ENCODE data around the gene SKAP2. TPM values are rescaled to one million over a fixed set of nuclear protein-coding genes. Genes with fewer than 3 reads are reported as not detected.

Gene SKAP2
- total and polyA plus RNA-seq, 2 donors (not counting 1 experiment from before 2014, with no cell fraction given), result 17.5 to 25.9 TPM

DNA sequence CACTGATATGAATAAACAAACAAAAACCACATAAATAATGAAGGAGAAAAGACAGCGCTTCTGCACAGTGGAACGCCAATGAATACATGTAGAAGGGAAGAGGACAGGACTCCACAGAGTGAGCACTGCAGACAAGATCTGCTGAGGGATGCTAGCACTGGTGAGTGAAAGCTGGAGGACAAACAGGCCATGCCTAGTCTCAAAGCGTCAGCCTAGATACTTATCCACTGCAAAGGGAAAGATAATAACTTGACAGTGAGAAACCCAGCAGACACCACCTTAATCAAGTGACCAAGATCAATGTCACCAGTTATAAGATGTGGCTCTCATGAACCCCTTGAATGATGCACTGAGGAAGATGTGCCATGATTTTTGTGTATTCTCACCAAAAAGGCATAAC, 227.6 kb downstream of the SKAP2 start:
- Histone ChIP-seq H3K27me3 (ENCODE audit: control insufficient read depth, insufficient read depth, low read length) (no peaks in the 10 kb centered on the region), H3K4me3 (replicated peaks in 1 of 4; ENCODE audit: control extremely low read depth in 1 of 4, insufficient read depth in 1 of 4, low read depth in 3 of 4, low read length in 4 of 4) (no peak overlapping the region), H3K36me3 (ENCODE audit: control insufficient read depth, insufficient read depth, low read length) (no peaks in the 10 kb centered on the region), H3K79me2 (ENCODE audit: control insufficient read depth, insufficient read depth, low read length) (no peaks in the 10 kb centered on the region), H4K20me1 (ENCODE audit: control insufficient read depth, extremely low read depth, insufficient read depth, low read length) (no peaks in the 10 kb centered on the region), H3K4me1 (ENCODE audit: control insufficient read depth, extremely low read depth, insufficient read depth, low read length) (no peaks in the 10 kb centered on the region), H3K4me2 (ENCODE audit: extremely low read depth, insufficient read depth, low read length) (no peak overlapping the region), H3K27ac (ENCODE audit: insufficient read depth, low read length) (no peak overlapping the region), H3K9me3 (ENCODE audit: control insufficient read depth, insufficient read depth, low read depth, low read length) (no peaks in the 10 kb centered on the region), H3K9ac (ENCODE audit: insufficient read depth, low read length) (no peak overlapping the region), H2AFZ (ENCODE audit: low read length) (no peak overlapping the region)
- no peak for DNase-seq (ENCODE audit: low read depth in 2 of 2)
- TF ChIP-seq, protein P1, sequence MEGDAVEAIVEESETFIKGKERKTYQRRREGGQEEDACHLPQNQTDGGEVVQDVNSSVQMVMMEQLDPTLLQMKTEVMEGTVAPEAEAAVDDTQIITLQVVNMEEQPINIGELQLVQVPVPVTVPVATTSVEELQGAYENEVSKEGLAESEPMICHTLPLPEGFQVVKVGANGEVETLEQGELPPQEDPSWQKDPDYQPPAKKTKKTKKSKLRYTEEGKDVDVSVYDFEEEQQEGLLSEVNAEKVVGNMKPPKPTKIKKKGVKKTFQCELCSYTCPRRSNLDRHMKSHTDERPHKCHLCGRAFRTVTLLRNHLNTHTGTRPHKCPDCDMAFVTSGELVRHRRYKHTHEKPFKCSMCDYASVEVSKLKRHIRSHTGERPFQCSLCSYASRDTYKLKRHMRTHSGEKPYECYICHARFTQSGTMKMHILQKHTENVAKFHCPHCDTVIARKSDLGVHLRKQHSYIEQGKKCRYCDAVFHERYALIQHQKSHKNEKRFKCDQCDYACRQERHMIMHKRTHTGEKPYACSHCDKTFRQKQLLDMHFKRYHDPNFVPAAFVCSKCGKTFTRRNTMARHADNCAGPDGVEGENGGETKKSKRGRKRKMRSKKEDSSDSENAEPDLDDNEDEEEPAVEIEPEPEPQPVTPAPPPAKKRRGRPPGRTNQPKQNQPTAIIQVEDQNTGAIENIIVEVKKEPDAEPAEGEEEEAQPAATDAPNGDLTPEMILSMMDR (conservative IDR thresholded peaks at IDR 0.05 in 1 of 2, IDR thresholded peaks at IDR 0.05 in 1 of 2; ENCODE audit: low read depth in 1 of 2, low read length in 2 of 2), result no peak
- no peak for TF ChIP-seq EZH2 (IDR thresholded peaks at IDR 0.05; ENCODE audit: low read length, missing control alignments)

DNA sequence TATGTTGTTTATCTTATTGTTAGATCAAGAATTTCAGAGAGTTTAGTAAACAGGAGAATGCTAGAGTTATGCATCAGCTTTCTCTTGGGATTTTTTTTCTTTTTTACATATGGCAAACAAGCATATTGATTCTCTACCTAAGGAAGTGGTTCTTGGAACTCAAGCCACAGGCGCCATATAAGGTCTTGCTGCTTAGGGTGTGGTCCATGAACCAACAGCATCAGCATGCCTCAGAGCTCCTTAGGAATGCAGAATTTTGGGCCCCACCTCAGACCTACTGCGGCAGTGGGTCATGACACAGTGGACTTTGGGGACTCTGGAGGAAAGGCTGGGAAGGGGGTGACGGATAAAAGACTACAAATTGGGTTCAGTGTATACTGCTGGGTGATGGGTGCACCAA, 230.8 kb downstream of the SKAP2 start:
- Histone ChIP-seq H3K27ac (ENCODE audit: insufficient read depth, low read length) (no peak overlapping the region), H3K9ac (ENCODE audit: insufficient read depth, low read length) (no peak overlapping the region), H3K4me3 (replicated peaks in 1 of 4; ENCODE audit: control extremely low read depth in 1 of 4, insufficient read depth in 1 of 4, low read depth in 3 of 4, low read length in 4 of 4) (no peak overlapping the region), H3K4me2 (ENCODE audit: extremely low read depth, insufficient read depth, low read length) (no peak overlapping the region), H3K79me2 (ENCODE audit: control insufficient read depth, insufficient read depth, low read length) (no peaks in the 10 kb centered on the region), H4K20me1 (ENCODE audit: control insufficient read depth, extremely low read depth, insufficient read depth, low read length) (no peaks in the 10 kb centered on the region), H3K4me1 (ENCODE audit: control insufficient read depth, extremely low read depth, insufficient read depth, low read length) (no peaks in the 10 kb centered on the region), H3K27me3 (ENCODE audit: control insufficient read depth, insufficient read depth, low read length) (no peaks in the 10 kb centered on the region), H3K9me3 (ENCODE audit: control insufficient read depth, insufficient read depth, low read depth, low read length) (no peaks in the 10 kb centered on the region), H3K36me3 (ENCODE audit: control insufficient read depth, insufficient read depth, low read length) (no peaks in the 10 kb centered on the region), H2AFZ (ENCODE audit: low read length) (no peak overlapping the region)
- no peak for DNase-seq (ENCODE audit: low read depth in 2 of 2)
- TF ChIP-seq, protein P1 (conservative IDR thresholded peaks at IDR 0.05 in 1 of 2, IDR thresholded peaks at IDR 0.05 in 1 of 2; ENCODE audit: low read depth in 1 of 2, low read length in 2 of 2), result no peak
- TF ChIP-seq EZH2 (IDR thresholded peaks at IDR 0.05; ENCODE audit: low read length, missing control alignments), result no peak

DNA sequence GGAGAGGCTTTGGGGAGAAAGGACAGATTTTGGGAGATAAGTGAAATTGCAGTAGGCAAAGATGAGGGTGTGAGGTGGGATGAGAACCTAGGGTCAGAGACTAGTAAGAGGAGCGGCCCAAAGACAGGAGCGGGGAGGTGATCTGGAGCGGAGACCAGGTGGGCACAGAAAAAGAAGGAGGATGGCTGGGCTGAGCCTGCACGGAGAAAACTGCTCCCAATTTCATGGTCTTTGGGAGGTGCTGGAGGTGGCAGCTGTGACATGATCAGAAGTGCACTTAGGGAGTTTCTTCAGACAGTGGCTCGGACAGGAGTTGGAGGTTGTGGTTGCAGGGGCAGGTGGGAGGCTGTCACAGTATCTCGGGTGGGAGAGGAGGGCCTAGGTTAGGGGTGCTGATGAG, 232.8 kb downstream of the SKAP2 start:
- no peak overlapping the region for H2AFZ ChIP-seq (ENCODE audit: low read length)

More for the DNA sequence above, 232.8 kb downstream of the SKAP2 start:
- H3K79me2 ChIP-seq (ENCODE audit: control insufficient read depth, insufficient read depth, low read length), result no peaks in the 10 kb centered on the region
- TF ChIP-seq EZH2 (IDR thresholded peaks at IDR 0.05; ENCODE audit: low read length, missing control alignments), result no peak
- TF ChIP-seq, protein P1 (conservative IDR thresholded peaks at IDR 0.05 in 1 of 2, IDR thresholded peaks at IDR 0.05 in 1 of 2; ENCODE audit: low read depth in 1 of 2, low read length in 2 of 2), result no peak
- no peaks in the 10 kb centered on the region for H3K9me3 ChIP-seq (ENCODE audit: control insufficient read depth, insufficient read depth, low read depth, low read length)
- no peaks in the 10 kb centered on the region for H3K4me1 ChIP-seq (ENCODE audit: control insufficient read depth, extremely low read depth, insufficient read depth, low read length)
- H3K4me2 ChIP-seq (ENCODE audit: extremely low read depth, insufficient read depth, low read length), result no peak overlapping the region
- no peaks in the 10 kb centered on the region for H3K36me3 ChIP-seq (ENCODE audit: control insufficient read depth, insufficient read depth, low read length)
- H4K20me1 ChIP-seq (ENCODE audit: control insufficient read depth, extremely low read depth, insufficient read depth, low read length), result no peaks in the 10 kb centered on the region
- H3K4me3 ChIP-seq (replicated peaks in 1 of 4; ENCODE audit: control extremely low read depth in 1 of 4, insufficient read depth in 1 of 4, low read depth in 3 of 4, low read length in 4 of 4), result no peak overlapping the region
- no peak overlapping the region for H3K9ac ChIP-seq (ENCODE audit: insufficient read depth, low read length)
- no peaks in the 10 kb centered on the region for H3K27me3 ChIP-seq (ENCODE audit: control insufficient read depth, insufficient read depth, low read length)
- no peak for DNase-seq (ENCODE audit: low read depth in 2 of 2)
- H3K27ac ChIP-seq (ENCODE audit: insufficient read depth, low read length), result no peak overlapping the region

Data from fibroblast of lung (primary cell).